Measurements from ENCODE around the gene KSR1. TPM values are rescaled to one million over a fixed set of nuclear protein-coding genes. Genes with fewer than 3 reads are reported as not detected.

The KSR1 gene
- polyA plus RNA-seq, 1 donor from 2014 or later, result 9.2 TPM

GRCh38 chr17:27469256-27469655 lies 13.0 kb downstream of the KSR1 start:
- no peaks in the 10 kb centered on the region for H3F3A ChIP-seq (ENCODE audit: insufficient read depth, low read length, poor library complexity, severe bottlenecking)
- no peaks in the 10 kb centered on the region for H3K9me3 ChIP-seq (ENCODE audit: low read length)
- no peaks in the 10 kb centered on the region for H3K9me2 ChIP-seq (ENCODE audit: insufficient read depth, low read length)
- no peaks in the 10 kb centered on the region for H3K36me3 ChIP-seq (ENCODE audit: insufficient read depth, low read length)
- TF ChIP-seq POLR2AphosphoS5 (IDR thresholded peaks at IDR 0.05), result no peak
- TF ChIP-seq TAF1 (IDR thresholded peaks at IDR 0.05; ENCODE audit: low read depth), result no peak
- TF ChIP-seq CTCF (IDR thresholded peaks at IDR 0.05; ENCODE audit: poor library complexity, severe bottlenecking), result no peak
- TF ChIP-seq MXI1 (conservative IDR thresholded peaks at IDR 0.05; ENCODE audit: poor library complexity, severe bottlenecking), result no peak
- TF ChIP-seq RAD21 (conservative IDR thresholded peaks at IDR 0.05), result no peak
- TF ChIP-seq SMC3 (conservative IDR thresholded peaks at IDR 0.05; ENCODE audit: poor library complexity), result no peak
- TF ChIP-seq EP300 (conservative IDR thresholded peaks at IDR 0.05; ENCODE audit: poor library complexity, severe bottlenecking), result no peak
- TF ChIP-seq, protein P1, sequence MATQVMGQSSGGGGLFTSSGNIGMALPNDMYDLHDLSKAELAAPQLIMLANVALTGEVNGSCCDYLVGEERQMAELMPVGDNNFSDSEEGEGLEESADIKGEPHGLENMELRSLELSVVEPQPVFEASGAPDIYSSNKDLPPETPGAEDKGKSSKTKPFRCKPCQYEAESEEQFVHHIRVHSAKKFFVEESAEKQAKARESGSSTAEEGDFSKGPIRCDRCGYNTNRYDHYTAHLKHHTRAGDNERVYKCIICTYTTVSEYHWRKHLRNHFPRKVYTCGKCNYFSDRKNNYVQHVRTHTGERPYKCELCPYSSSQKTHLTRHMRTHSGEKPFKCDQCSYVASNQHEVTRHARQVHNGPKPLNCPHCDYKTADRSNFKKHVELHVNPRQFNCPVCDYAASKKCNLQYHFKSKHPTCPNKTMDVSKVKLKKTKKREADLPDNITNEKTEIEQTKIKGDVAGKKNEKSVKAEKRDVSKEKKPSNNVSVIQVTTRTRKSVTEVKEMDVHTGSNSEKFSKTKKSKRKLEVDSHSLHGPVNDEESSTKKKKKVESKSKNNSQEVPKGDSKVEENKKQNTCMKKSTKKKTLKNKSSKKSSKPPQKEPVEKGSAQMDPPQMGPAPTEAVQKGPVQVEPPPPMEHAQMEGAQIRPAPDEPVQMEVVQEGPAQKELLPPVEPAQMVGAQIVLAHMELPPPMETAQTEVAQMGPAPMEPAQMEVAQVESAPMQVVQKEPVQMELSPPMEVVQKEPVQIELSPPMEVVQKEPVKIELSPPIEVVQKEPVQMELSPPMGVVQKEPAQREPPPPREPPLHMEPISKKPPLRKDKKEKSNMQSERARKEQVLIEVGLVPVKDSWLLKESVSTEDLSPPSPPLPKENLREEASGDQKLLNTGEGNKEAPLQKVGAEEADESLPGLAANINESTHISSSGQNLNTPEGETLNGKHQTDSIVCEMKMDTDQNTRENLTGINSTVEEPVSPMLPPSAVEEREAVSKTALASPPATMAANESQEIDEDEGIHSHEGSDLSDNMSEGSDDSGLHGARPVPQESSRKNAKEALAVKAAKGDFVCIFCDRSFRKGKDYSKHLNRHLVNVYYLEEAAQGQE (IDR thresholded peaks at IDR 0.05; ENCODE audit: borderline replicate concordance), result no peak
- no peak for TF ChIP-seq EZH2 (IDR thresholded peaks at IDR 0.05; ENCODE audit: borderline replicate concordance, insufficient read depth, low read length, poor library complexity, severe bottlenecking)
- H3K27me3 ChIP-seq (ENCODE audit: insufficient read depth, low read depth, low read length), result no peaks in the 10 kb centered on the region
- no peak overlapping the region for H3K4me3 ChIP-seq (ENCODE audit: low read length)
- no peak overlapping the region for H2AFZ ChIP-seq (ENCODE audit: low read depth, low read length)
- H4K20me1 ChIP-seq (ENCODE audit: insufficient read depth), result no peaks in the 10 kb centered on the region
- H3K79me2 ChIP-seq (replicated peaks; ENCODE audit: insufficient read depth, low read length), result no peaks in the 10 kb centered on the region
- no peak overlapping the region for H3K9ac ChIP-seq (ENCODE audit: low read length)
- H3K4me2 ChIP-seq (ENCODE audit: low read length), result no peak overlapping the region
- no peak overlapping the region for H3K27ac ChIP-seq (ENCODE audit: low read length)

DNA sequence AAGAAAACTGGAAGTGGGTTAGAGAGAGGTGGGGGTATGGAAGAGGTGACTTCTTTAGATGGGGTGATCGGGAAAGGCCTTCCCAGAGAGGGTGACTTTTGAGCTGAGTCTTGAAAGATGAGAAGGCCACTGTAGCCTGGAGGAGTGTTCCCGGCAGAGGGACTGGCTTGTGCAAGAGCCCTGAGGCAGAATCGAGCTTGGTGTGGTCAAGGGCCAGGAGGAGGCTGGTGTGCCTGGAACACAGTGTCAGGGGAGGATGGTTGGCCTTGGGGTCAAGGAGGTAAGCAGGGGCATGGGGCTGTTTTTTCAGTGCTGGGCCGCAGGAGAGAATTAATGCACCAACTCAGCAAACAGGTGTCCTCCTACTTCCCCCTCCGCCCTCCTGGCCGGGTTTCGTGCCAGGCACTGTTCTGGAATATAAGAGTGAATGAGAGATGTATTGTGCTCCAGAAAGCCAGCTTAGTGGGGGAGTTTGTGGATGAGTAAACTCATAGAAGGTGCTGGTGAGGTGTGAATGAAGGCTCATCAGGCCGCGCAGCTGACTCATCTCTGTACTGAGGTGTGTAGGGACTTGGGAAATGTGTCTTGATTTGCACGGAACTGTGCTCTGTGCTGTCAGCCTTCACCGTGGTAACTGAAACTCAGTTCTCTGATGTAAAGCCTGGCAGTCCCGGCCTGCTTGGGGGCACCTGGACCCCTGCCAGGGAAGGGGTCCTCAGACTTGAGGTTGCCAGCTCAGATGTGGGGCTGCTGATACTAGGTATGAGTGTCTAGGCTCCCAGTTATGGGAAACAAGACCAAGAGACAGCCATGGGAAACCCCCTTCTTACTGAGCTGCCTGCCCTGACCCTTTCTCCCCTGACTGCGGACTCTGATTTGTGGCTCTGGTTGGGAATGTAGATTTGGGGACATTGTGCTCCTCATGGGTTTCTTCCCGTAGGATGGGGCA lies 15.3 kb downstream of the KSR1 start:
- Histone ChIP-seq H3K27me3 (ENCODE audit: insufficient read depth, low read depth, low read length) (no peaks in the 10 kb centered on the region), H3K4me3 (ENCODE audit: low read length) (no peak overlapping the region), H2AFZ (ENCODE audit: low read depth, low read length) (no peak overlapping the region), H3K27ac (ENCODE audit: low read length) (no peak overlapping the region), H4K20me1 (ENCODE audit: insufficient read depth) (no peaks in the 10 kb centered on the region), H3K9me3 (ENCODE audit: low read length) (no peaks in the 10 kb centered on the region), H3K36me3 (ENCODE audit: insufficient read depth, low read length) (no peaks in the 10 kb centered on the region), H3F3A (ENCODE audit: insufficient read depth, low read length, poor library complexity, severe bottlenecking) (no peaks in the 10 kb centered on the region), H3K9me2 (ENCODE audit: insufficient read depth, low read length) (no peaks in the 10 kb centered on the region), H3K9ac (ENCODE audit: low read length) (no peak overlapping the region), H3K4me2 (ENCODE audit: low read length) (no peak overlapping the region), H3K79me2 (replicated peaks; ENCODE audit: insufficient read depth, low read length) (peaks cover 4% of the 10 kb centered on the region)
- TF ChIP-seq MXI1 (conservative IDR thresholded peaks at IDR 0.05; ENCODE audit: poor library complexity, severe bottlenecking) (no peak), EP300 (conservative IDR thresholded peaks at IDR 0.05; ENCODE audit: poor library complexity, severe bottlenecking) (no peak), CTCF (IDR thresholded peaks at IDR 0.05; ENCODE audit: poor library complexity, severe bottlenecking) (no peak), TAF1 (IDR thresholded peaks at IDR 0.05; ENCODE audit: low read depth) (no peak), EZH2 (IDR thresholded peaks at IDR 0.05; ENCODE audit: borderline replicate concordance, insufficient read depth, low read length, poor library complexity, severe bottlenecking) (no peak), POLR2AphosphoS5 (IDR thresholded peaks at IDR 0.05) (no peak), SMC3 (conservative IDR thresholded peaks at IDR 0.05; ENCODE audit: poor library complexity) (no peak), RAD21 (conservative IDR thresholded peaks at IDR 0.05) (no peak)
- TF ChIP-seq, protein P1 (IDR thresholded peaks at IDR 0.05; ENCODE audit: borderline replicate concordance), result no peak
